BE2C (cell line): ENCODE results near the gene ADAMTS14.

Experiments used
- DNase-seq: peaks from one replicate; pipeline ENCODE4 v3.0.0-alpha.2; 2020
- H3K27me3 ChIP-seq: fragments of 250-450 bp; sonication (Bioruptor Pico); 2 replicates; pipeline ENCODE4 v1.5.1; 2020; ENCODE audit warnings: mild to moderate bottlenecking
- H3K36me3 ChIP-seq: fragments of 250-450 bp; sonication (Bioruptor Pico); 2 replicates; pipeline ENCODE4 v1.5.1; 2020; ENCODE audit warnings: mild to moderate bottlenecking
- H3K4me1 ChIP-seq: fragments of 250-450 bp; sonication (Bioruptor Pico); 2 replicates; pipeline ENCODE4 v1.5.1; 2020
- H3K4me3 ChIP-seq: 2 replicates; pipeline ENCODE4 v1.5.1; 2011; ENCODE audit warnings: low read depth, low read length
- H3K9me3 ChIP-seq: fragments of 250-450 bp; sonication (Bioruptor Pico); 2 replicates; pipeline ENCODE4 v1.5.1; 2020
- TF ChIP-seq, protein P1 (sequence below): IDR thresholded peaks from 2 replicates; pipeline ENCODE4 v1.5.1; 2012; ENCODE audit warnings: mild to moderate bottlenecking, low read depth, low read length

ADAMTS14 gene

DNA sequence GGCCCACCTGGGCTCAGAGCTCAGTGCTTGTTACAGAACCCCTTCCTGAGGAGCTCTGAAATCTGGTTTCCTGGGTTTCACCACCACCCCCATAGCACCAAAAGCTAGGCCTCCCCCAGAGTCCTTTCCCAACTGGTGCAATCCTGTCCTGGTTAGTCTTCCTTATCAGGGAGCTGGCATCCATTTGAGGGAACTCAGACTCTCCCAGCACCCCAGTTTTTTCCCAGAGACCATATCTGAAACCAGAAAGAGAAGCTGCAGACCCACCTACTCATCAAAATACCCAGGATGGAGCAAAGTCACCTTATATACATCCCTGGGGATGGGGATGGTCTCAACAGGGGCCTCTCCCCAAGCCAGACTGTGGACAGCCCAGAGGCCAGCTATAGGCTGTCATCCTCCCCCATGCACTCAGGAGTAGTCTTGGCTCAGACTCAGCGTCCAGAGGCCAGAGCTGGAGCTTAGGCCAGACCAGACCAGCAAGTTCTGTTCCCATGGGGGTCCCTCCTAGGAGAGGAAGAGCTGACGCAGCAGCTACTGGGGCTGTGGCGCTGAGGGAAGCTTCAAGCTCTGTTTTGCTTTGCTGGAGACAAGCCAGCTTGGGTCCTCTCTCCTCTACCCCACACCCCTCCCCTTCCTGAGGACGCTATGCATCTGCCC lies 109.9 kb downstream of the ADAMTS14 start:
- TF ChIP-seq, protein P1, sequence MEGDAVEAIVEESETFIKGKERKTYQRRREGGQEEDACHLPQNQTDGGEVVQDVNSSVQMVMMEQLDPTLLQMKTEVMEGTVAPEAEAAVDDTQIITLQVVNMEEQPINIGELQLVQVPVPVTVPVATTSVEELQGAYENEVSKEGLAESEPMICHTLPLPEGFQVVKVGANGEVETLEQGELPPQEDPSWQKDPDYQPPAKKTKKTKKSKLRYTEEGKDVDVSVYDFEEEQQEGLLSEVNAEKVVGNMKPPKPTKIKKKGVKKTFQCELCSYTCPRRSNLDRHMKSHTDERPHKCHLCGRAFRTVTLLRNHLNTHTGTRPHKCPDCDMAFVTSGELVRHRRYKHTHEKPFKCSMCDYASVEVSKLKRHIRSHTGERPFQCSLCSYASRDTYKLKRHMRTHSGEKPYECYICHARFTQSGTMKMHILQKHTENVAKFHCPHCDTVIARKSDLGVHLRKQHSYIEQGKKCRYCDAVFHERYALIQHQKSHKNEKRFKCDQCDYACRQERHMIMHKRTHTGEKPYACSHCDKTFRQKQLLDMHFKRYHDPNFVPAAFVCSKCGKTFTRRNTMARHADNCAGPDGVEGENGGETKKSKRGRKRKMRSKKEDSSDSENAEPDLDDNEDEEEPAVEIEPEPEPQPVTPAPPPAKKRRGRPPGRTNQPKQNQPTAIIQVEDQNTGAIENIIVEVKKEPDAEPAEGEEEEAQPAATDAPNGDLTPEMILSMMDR, result no peak
- Histone ChIP-seq H3K27me3 (no peaks in the 10 kb centered on the region), H3K4me3 (no peak overlapping the region), H3K9me3 (no peaks in the 10 kb centered on the region), H3K4me1 (peaks cover 12% of the 10 kb centered on the region), H3K36me3 (no peaks in the 10 kb centered on the region)
- DNase-seq, result peak; percentile 71

GRCh38 chr10:70782746-70783680 lies 110.7 kb downstream of the ADAMTS14 start:
- Histone ChIP-seq H3K27me3 (no peaks in the 10 kb centered on the region), H3K36me3 (no peaks in the 10 kb centered on the region), H3K4me1 (peaks cover 12% of the 10 kb centered on the region), H3K9me3 (no peaks in the 10 kb centered on the region), H3K4me3 (no peak overlapping the region)
- DNase-seq, result no peak
- TF ChIP-seq, protein P1, result no peak

- no peak overlapping the region for H3K4me3 ChIP-seq
- H3K27me3 ChIP-seq, result no peaks in the 10 kb centered on the region
- peaks cover 11% of the 10 kb centered on the region for H3K4me1 ChIP-seq
- no peak for DNase-seq
- H3K36me3 ChIP-seq, result no peaks in the 10 kb centered on the region
- TF ChIP-seq, protein P1, result no peak
- H3K9me3 ChIP-seq, result no peaks in the 10 kb centered on the region
Observed at GRCh38 chr10:70784016-70784415, 111.7 kb downstream of the ADAMTS14 start.

DNA sequence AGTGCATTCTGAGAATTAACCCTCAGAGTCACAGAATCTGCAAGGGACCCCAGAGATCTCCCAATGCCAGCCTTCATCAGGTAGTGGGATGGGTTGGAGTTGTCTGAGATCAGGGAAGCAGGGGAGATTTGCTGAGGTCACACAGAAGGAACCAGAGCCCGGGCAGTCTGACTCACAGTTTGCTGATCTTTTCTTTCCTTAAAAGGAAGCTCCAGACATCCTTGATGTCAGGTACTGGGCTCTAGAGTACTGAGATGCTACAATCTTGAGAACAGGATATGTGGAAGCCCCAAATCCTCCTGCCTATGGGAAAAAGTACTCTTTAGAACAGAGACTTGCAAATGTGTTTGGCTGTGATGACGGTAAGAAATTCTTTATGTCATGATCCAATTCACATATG lies 112.2 kb downstream of the ADAMTS14 start:
- no peak overlapping the region for H3K4me3 ChIP-seq
- no peaks in the 10 kb centered on the region for H3K27me3 ChIP-seq
- no peak for DNase-seq
- TF ChIP-seq, protein P1, result no peak
- H3K36me3 ChIP-seq, result no peaks in the 10 kb centered on the region
- peaks cover 8% of the 10 kb centered on the region for H3K4me1 ChIP-seq
- no peaks in the 10 kb centered on the region for H3K9me3 ChIP-seq

DNA sequence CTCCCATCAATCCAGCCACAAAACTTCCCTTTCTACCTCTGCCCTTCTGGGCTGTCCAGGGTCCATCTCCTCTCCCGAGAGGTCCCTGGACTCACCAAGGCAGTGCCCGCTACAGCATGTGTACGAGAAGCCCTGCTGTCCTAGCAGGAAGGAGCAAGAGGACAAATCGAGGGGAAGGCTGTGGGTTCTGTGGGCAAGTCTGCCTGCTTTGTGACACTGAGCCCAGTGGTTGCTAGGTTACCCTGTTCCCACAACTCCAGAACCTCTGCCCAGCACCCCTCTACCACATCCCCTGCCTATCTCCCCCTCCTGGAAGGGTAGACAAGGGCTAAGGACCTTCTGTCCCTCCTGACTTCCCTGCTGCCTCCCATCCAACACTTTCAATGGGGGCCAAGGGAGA lies 112.9 kb downstream of the ADAMTS14 start, which contains the start of gene TBATA:
Gene TBATA (minus strand): TSS at position 188 of the 400 bp plus-strand sequence. CDS start 1,998 bp downstream, outside the sequence.
- Histone ChIP-seq H3K4me3 (no peak within 1 kb of the TSS), H3K4me1 (peaks cover 8% of the 10 kb centered on the region), H3K9me3 (no peaks in the 10 kb centered on the region), H3K36me3 (no peaks in the 10 kb centered on the region), H3K27me3 (no peaks in the 10 kb centered on the region)
- no peak for DNase-seq
- TF ChIP-seq, protein P1, result no peak
